Left forelimb (tissue), 1 donor: Measurements from ENCODE around the gene TECPR1.

ENCODE experiments used
- DNase-seq: peaks from one replicate; pipeline ENCODE4 v3.0.0-alpha.2; 2018; ENCODE audit warnings: low spot score

Gene TECPR1

GRCh38 chr7:98191668-98192431, 60.2 kb downstream of the TECPR1 start:
- no peak for DNase-seq

- no peak for DNase-seq
Observed at GRCh38 chr7:98189559-98189958, 62.5 kb downstream of the TECPR1 start.

- no peak for DNase-seq
Observed at GRCh38 chr7:98187138-98187502, 64.9 kb downstream of the TECPR1 start.

GRCh38 chr7:98186452-98187137, 65.4 kb downstream of the TECPR1 start:
- no peak for DNase-seq

- DNase-seq = no peak
Observed at GRCh38 chr7:98185101-98185500, 66.9 kb downstream of the TECPR1 start.

GRCh38 chr7:98180751-98181150, 71.3 kb downstream of the TECPR1 start:
- DNase-seq = no peak

- DNase-seq = no peak
Observed at GRCh38 chr7:98178762-98179490, 73.1 kb downstream of the TECPR1 start.

GRCh38 chr7:98178321-98178720, 73.7 kb downstream of the TECPR1 start:
- no peak for DNase-seq

- no peak for DNase-seq
Observed at GRCh38 chr7:98177553-98177952, 74.5 kb downstream of the TECPR1 start.

GRCh38 chr7:98175260-98175940, 76.6 kb downstream of the TECPR1 start:
- DNase-seq = no peak

- DNase-seq = no peak
Observed at GRCh38 chr7:98174334-98175259, 77.4 kb downstream of the TECPR1 start.

- no peak for DNase-seq
Observed at GRCh38 chr7:98171449-98171848, 80.6 kb downstream of the TECPR1 start.

GRCh38 chr7:98170966-98171365, 81.1 kb downstream of the TECPR1 start:
- DNase-seq = no peak

GRCh38 chr7:98168904-98169621, 83.0 kb downstream of the TECPR1 start:
- no peak for DNase-seq

- no peak for DNase-seq
Observed at GRCh38 chr7:98168181-98168903, 83.7 kb downstream of the TECPR1 start.

- no peak for DNase-seq
Observed at GRCh38 chr7:98167653-98168052, 84.4 kb downstream of the TECPR1 start.

- DNase-seq = no peak
Observed at GRCh38 chr7:98166668-98166970, 85.4 kb downstream of the TECPR1 start.

GRCh38 chr7:98165827-98166667, 86.0 kb downstream of the TECPR1 start:
- DNase-seq = no peak
